ENCODE results near the gene FBXL20. TPM values are rescaled to one million over a fixed set of nuclear protein-coding genes. Genes with fewer than 3 reads are reported as not detected.
A peak's percentile ranks its signal among the peaks of the same experiment; 100 is the strongest.

FBXL20 gene
- total RNA-seq, 1 experiment from 2014 or later = 6.8 TPM

DNA sequence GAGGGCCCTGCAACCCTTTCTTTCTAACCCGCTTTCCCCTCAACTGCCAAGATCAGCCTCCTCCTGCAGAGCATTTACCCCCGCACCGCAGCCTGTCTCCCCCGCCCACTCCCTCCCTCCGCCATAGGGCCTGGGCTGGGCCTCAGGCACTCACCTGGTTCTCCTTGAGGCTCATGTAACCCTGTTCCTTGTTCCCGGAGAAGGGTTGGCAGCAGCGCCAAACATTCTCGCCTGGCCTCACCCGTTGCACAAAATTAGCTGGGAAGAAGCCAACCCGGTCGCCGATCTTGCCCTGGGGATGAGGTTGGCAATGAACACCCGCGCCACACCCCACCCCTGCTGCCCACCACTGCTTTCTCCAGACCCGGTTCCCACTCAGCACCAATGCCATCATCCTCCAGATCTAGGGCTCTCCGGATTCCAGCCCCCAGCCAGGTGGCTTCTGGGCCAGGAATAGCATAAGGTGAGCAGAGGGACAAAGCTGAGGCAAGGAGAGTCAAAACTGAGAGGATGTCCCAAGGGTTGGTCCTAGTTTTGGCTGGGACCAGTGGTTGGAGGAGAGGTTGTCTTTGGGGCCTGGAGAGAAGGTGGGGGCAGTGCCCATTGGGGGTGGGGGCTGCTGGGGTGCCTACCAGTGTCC is 188.5 kb downstream of the FBXL20 start:
- Histone ChIP-seq H3K27ac (ENCODE audit: low read depth, low read length, poor library complexity, severe bottlenecking) (no peak overlapping the region), H3K4me3 (ENCODE audit: low read depth, low read length, poor library complexity, severe bottlenecking) (no peak overlapping the region), H3K9me3 (ENCODE audit: low read depth, low read length, poor library complexity, severe bottlenecking) (no peaks in the 10 kb centered on the region), H3K27me3 (replicated peaks; ENCODE audit: insufficient read depth, low read depth, low read length, poor library complexity) (no peaks in the 10 kb centered on the region), H3K4me1 (ENCODE audit: insufficient read depth, low read length, poor library complexity, severe bottlenecking) (peaks cover 16% of the 10 kb centered on the region), H3K36me3 (ENCODE audit: insufficient read depth, low read length, poor library complexity, severe bottlenecking) (no peaks in the 10 kb centered on the region)
- no peak for TF ChIP-seq EZH2 (IDR thresholded peaks at IDR 0.05; ENCODE audit: borderline replicate concordance, low read depth, low read length, poor library complexity, severe bottlenecking)
- TF ChIP-seq, protein P1, sequence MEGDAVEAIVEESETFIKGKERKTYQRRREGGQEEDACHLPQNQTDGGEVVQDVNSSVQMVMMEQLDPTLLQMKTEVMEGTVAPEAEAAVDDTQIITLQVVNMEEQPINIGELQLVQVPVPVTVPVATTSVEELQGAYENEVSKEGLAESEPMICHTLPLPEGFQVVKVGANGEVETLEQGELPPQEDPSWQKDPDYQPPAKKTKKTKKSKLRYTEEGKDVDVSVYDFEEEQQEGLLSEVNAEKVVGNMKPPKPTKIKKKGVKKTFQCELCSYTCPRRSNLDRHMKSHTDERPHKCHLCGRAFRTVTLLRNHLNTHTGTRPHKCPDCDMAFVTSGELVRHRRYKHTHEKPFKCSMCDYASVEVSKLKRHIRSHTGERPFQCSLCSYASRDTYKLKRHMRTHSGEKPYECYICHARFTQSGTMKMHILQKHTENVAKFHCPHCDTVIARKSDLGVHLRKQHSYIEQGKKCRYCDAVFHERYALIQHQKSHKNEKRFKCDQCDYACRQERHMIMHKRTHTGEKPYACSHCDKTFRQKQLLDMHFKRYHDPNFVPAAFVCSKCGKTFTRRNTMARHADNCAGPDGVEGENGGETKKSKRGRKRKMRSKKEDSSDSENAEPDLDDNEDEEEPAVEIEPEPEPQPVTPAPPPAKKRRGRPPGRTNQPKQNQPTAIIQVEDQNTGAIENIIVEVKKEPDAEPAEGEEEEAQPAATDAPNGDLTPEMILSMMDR (conservative IDR thresholded peaks at IDR 0.05; ENCODE audit: low read depth, low read length) = no peak
- ChIA-PET POLR2A (ENCODE audit: low non-redundant PET) (interaction anchor here (0.7 kb wide), 1 partner anchor 13 kb away, joined by 6 read pairs; the partner anchor contains the start of gene RPL19), CTCF (interaction anchor here (0.5 to 0.7 kb wide), 2 partner anchors 31 to 429 kb away, joined by 3 to 5 read pairs; no protein-coding TSS in a partner anchor)
- no TSS peak for BruUV-seq (replicated peaks)
- intact Hi-C loops (cut with micrococcal nuclease; ENCODE audit: unreplicated experiment) = no loop called here
- no peak for DNase-seq (ENCODE audit: low spot score)

DNA sequence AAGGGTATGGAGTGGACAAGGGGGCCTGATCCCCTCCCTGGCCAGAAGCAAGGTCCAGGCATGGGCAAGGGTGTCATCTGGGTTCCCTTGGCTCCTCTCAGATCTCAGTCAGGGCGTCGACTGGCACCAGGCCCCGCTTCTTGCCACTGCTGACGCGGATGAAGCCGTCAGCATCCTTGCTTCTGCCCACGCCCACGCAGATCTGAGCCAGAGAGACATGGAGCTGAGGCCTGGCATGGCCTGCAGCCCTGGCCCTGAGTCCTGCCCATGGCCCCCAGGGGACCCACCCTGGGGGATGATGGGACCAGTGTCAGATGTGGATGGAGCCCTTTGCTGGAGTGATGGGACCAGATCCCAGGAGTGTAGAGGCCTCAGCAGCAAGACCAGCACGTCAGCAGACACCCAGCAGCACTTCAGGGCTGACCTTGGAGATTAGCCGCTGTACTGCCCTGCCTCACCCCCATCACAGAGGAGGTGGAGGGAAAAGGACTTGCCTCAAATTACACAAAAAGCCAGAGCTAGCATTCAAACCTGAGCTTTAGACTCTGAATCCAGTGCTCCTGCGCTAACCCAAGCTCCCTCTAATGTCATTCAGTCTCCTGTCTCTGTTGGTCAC is 189.1 kb downstream of the FBXL20 start:
- Histone ChIP-seq H3K36me3 (ENCODE audit: insufficient read depth, low read length, poor library complexity, severe bottlenecking) (no peaks in the 10 kb centered on the region), H3K9me3 (ENCODE audit: low read depth, low read length, poor library complexity, severe bottlenecking) (no peaks in the 10 kb centered on the region), H3K4me1 (ENCODE audit: insufficient read depth, low read length, poor library complexity, severe bottlenecking) (peaks cover 19% of the 10 kb centered on the region), H3K27ac (ENCODE audit: low read depth, low read length, poor library complexity, severe bottlenecking) (no peak overlapping the region), H3K27me3 (replicated peaks; ENCODE audit: insufficient read depth, low read depth, low read length, poor library complexity) (no peaks in the 10 kb centered on the region), H3K4me3 (ENCODE audit: low read depth, low read length, poor library complexity, severe bottlenecking) (no peak overlapping the region)
- DNase-seq (ENCODE audit: low spot score) = no peak
- POLR2A ChIA-PET (ENCODE audit: low non-redundant PET) = no interaction called here
- BruUV-seq (replicated peaks) = no TSS peak
- CTCF ChIA-PET = no interaction called here
- intact Hi-C loops (cut with micrococcal nuclease; ENCODE audit: unreplicated experiment) = no loop called here
- TF ChIP-seq, protein P1 (conservative IDR thresholded peaks at IDR 0.05; ENCODE audit: low read depth, low read length) = no peak
- TF ChIP-seq EZH2 (IDR thresholded peaks at IDR 0.05; ENCODE audit: borderline replicate concordance, low read depth, low read length, poor library complexity, severe bottlenecking) = no peak

DNA sequence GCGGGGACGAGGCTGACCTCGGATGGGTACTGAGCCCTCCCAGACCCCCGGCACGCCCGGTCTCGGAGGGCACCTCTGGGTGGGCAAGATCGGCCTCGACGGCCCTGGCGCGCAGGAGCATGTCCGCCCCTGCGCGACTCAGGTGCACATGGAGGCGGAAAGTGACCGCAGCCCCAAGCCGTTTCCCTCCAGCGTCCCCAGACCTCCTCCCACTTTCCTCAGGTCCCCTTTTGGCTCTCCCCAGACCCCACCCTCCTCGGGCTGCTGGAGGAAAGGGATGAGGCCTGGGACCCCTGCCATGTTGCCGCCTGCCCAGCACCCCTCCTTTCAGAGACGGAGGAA is 191.4 kb downstream of the FBXL20 start:
- Histone ChIP-seq H3K27me3 (replicated peaks; ENCODE audit: insufficient read depth, low read depth, low read length, poor library complexity) (no peaks in the 10 kb centered on the region), H3K4me1 (ENCODE audit: insufficient read depth, low read length, poor library complexity, severe bottlenecking) (peaks cover 22% of the 10 kb centered on the region), H3K36me3 (ENCODE audit: insufficient read depth, low read length, poor library complexity, severe bottlenecking) (no peaks in the 10 kb centered on the region), H3K27ac (ENCODE audit: low read depth, low read length, poor library complexity, severe bottlenecking) (peak overlapping the region; percentile 82), H3K4me3 (ENCODE audit: low read depth, low read length, poor library complexity, severe bottlenecking) (peak overlapping the region; percentile 32), H3K9me3 (ENCODE audit: low read depth, low read length, poor library complexity, severe bottlenecking) (no peaks in the 10 kb centered on the region)
- ChIA-PET CTCF (no interaction called here), POLR2A (ENCODE audit: low non-redundant PET) (interaction anchor here (1.1 kb wide), 1 partner anchor 10 kb away, joined by 6 read pairs; the partner anchor contains the start of gene RPL19)
- intact Hi-C loops (cut with micrococcal nuclease; ENCODE audit: unreplicated experiment) = no loop called here
- no peak for DNase-seq (ENCODE audit: low spot score)
- BruUV-seq (replicated peaks) = no TSS peak
- TF ChIP-seq EZH2 (IDR thresholded peaks at IDR 0.05; ENCODE audit: borderline replicate concordance, low read depth, low read length, poor library complexity, severe bottlenecking) = no peak
- TF ChIP-seq, protein P1 (conservative IDR thresholded peaks at IDR 0.05; ENCODE audit: low read depth, low read length) = no peak

Measured in A673 (cell line).